MCF 10A (cell line): ENCODE results near the gene NAPA. TPM values are rescaled to one million over a fixed set of nuclear protein-coding genes. Genes with fewer than 3 reads are reported as not detected.

Experiments
- BruUV-seq: library from RNA; stranded (reverse); fragments of 400-500 nt; replicated peaks from 2 replicates; lab custom pipeline; 2021; lab: Mats Ljungman, UMichigan
- CTCF ChIA-PET: fragments of 300-600 bp; sonication (Branson Sonifier 250); formaldehyde crosslinking; extraction: SDS; loops from one replicate; lab custom pipeline; 2021; ENCODE audit warnings: antibody characterized with exemption, inconsistent platforms; lab: Yijun Ruan, JAX
- POLR2A ChIA-PET: fragments of 300-600, 350-650 bp; sonication (Branson Sonifier 250); formaldehyde crosslinking; extraction: SDS; loops from one replicate; lab custom pipeline; 2020; ENCODE audit warnings: antibody characterized with exemption, inconsistent platforms; lab: Yijun Ruan, JAX
- DNase-seq: peaks from one replicate; pipeline ENCODE4 v3.0.0-alpha.2; 2018; ENCODE audit not compliant: unreplicated experiment
- H3K27ac Mint-ChIP-seq: one replicate; pipeline ENCODE4 v1.8.0; 2022; ENCODE audit warnings: mild to moderate bottlenecking, low read depth, mixed read lengths; ENCODE audit not compliant: unreplicated experiment
- H3K27me3 Mint-ChIP-seq: one replicate; pipeline ENCODE4 v1.8.0; 2022; ENCODE audit warnings: mixed read lengths; ENCODE audit not compliant: insufficient read depth, unreplicated experiment
- H3K36me3 Mint-ChIP-seq: one replicate; pipeline ENCODE4 v1.8.0; 2022; ENCODE audit warnings: mild to moderate bottlenecking, moderate library complexity, mixed read lengths; ENCODE audit not compliant: insufficient read depth, unreplicated experiment
- H3K4me1 Mint-ChIP-seq: one replicate; pipeline ENCODE4 v1.8.0; 2022; ENCODE audit warnings: mixed read lengths; ENCODE audit not compliant: insufficient read depth, unreplicated experiment
- H3K4me3 Mint-ChIP-seq: one replicate; pipeline ENCODE4 v1.8.0; 2022; ENCODE audit warnings: mild to moderate bottlenecking, moderate library complexity, mixed read lengths; ENCODE audit not compliant: unreplicated experiment
- H3K9me3 Mint-ChIP-seq: one replicate; pipeline ENCODE4 v1.8.0; 2022; ENCODE audit warnings: mixed read lengths; ENCODE audit not compliant: unreplicated experiment
- intact Hi-C: fragments of 100-400 bp; cut with micrococcal nuclease; formaldehyde crosslinking; loops from 2 replicates; pipeline ENCODE4 v1.14.1; 2022
- total RNA-seq: library from RNA; stranded (reverse); gene quantifications from 2 replicates; pipeline ENCODE4 v1.2.3, GENCODE V29; 2022
- TF ChIP-seq, protein P1 (sequence below): fragments of 200-600 bp; IDR thresholded peaks from one replicate; pipeline ENCODE4 v1.8.0; 2022; ENCODE audit warnings: antibody characterized with exemption, mild to moderate bottlenecking; ENCODE audit not compliant: unreplicated experiment

NAPA gene
- total RNA-seq, 1 experiment from 2014 or later = 72.1 TPM

DNA sequence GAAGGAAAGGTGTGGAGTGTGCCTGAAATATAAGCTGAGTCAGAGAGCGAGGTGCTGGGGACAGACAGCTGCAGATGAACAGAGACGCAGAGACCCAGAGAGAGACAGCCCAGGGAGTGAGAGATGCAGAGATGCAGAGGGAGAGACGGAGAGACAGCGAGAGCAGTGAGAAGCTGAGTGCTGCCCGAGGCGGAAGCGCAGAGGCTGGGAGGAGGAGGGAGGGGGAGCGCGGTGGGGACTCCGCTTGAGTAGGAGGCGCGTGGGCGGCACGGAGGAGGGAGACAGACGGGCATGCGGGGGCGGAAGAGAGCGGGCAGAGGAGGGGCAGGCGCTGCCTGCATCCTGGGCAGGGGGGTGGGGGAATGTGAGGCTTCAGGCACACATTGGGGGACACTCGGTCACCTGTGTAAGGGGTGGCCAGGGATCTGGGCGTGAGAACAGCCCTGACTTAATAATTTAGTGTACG is 68.9 kb downstream of the NAPA start:
- Mint-ChIP-seq H3K9me3 (peaks cover 5% of the 10 kb centered on the region), H3K4me1 (peaks cover 10% of the 10 kb centered on the region), H3K4me3 (no peak overlapping the region), H3K27ac (peak overlapping the region; percentile 8), H3K27me3 (peaks cover 96% of the 10 kb centered on the region), H3K36me3 (no peaks in the 10 kb centered on the region)
- BruUV-seq = no TSS peak
- no peak for DNase-seq
- POLR2A ChIA-PET = no interaction called here
- CTCF ChIA-PET = interaction anchor here (0.6 to 1.9 kb wide), 4 partner anchors 10 to 261 kb away, joined by 3 to 8 read pairs (median 4); no protein-coding TSS in a partner anchor
- TF ChIP-seq, protein P1, sequence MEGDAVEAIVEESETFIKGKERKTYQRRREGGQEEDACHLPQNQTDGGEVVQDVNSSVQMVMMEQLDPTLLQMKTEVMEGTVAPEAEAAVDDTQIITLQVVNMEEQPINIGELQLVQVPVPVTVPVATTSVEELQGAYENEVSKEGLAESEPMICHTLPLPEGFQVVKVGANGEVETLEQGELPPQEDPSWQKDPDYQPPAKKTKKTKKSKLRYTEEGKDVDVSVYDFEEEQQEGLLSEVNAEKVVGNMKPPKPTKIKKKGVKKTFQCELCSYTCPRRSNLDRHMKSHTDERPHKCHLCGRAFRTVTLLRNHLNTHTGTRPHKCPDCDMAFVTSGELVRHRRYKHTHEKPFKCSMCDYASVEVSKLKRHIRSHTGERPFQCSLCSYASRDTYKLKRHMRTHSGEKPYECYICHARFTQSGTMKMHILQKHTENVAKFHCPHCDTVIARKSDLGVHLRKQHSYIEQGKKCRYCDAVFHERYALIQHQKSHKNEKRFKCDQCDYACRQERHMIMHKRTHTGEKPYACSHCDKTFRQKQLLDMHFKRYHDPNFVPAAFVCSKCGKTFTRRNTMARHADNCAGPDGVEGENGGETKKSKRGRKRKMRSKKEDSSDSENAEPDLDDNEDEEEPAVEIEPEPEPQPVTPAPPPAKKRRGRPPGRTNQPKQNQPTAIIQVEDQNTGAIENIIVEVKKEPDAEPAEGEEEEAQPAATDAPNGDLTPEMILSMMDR = no peak
- intact Hi-C loops = no loop called here

- POLR2A ChIA-PET = no interaction called here
- intact Hi-C loops = no loop called here
- BruUV-seq = no TSS peak
Observed at GRCh38 chr19:47445527-47445926, 69.3 kb downstream of the NAPA start.

GRCh38 chr19:47444388-47444821 is 70.5 kb downstream of the NAPA start:
- H3K36me3 Mint-ChIP-seq = no peaks in the 10 kb centered on the region
- no peak overlapping the region for H3K27ac Mint-ChIP-seq
- H3K4me3 Mint-ChIP-seq = no peak overlapping the region
- CTCF ChIA-PET = interaction anchor here (0.5 to 0.7 kb wide), 2 partner anchors 258 to 928 kb away, joined by 3 to 4 read pairs; no protein-coding TSS in a partner anchor
- peaks cover 5% of the 10 kb centered on the region for H3K9me3 Mint-ChIP-seq
- POLR2A ChIA-PET = no interaction called here
- BruUV-seq = no TSS peak
- TF ChIP-seq, protein P1 = no peak
- H3K27me3 Mint-ChIP-seq = peaks cover 98% of the 10 kb centered on the region
- H3K4me1 Mint-ChIP-seq = peaks cover 10% of the 10 kb centered on the region
- DNase-seq = no peak
- intact Hi-C loops = no loop called here

More at GRCh38 chr19:47445527-47445926, 69.3 kb downstream of the NAPA start:
- peaks cover 5% of the 10 kb centered on the region for H3K9me3 Mint-ChIP-seq
- no peak overlapping the region for H3K4me3 Mint-ChIP-seq
- peaks cover 99% of the 10 kb centered on the region for H3K27me3 Mint-ChIP-seq
- no peak for DNase-seq
- TF ChIP-seq, protein P1 = no peak
- H3K4me1 Mint-ChIP-seq = peaks cover 10% of the 10 kb centered on the region
- H3K36me3 Mint-ChIP-seq = no peaks in the 10 kb centered on the region
- peak overlapping the region; percentile 8 for H3K27ac Mint-ChIP-seq
- CTCF ChIA-PET = interaction anchor here (0.6 to 1.9 kb wide), 4 partner anchors 9 to 261 kb away, joined by 3 to 8 read pairs (median 4); no protein-coding TSS in a partner anchor

- Mint-ChIP-seq H3K36me3 (no peaks in the 10 kb centered on the region), H3K4me1 (peaks cover 10% of the 10 kb centered on the region), H3K4me3 (no peak overlapping the region), H3K27ac (no peak overlapping the region), H3K9me3 (peaks cover 5% of the 10 kb centered on the region), H3K27me3 (peaks cover 87% of the 10 kb centered on the region)
- intact Hi-C loops = no loop called here
- BruUV-seq = no TSS peak
- ChIA-PET POLR2A (no interaction called here), CTCF (interaction anchor here (0.6 kb wide), 3 partner anchors 9 to 263 kb away, joined by 3 read pairs; no protein-coding TSS in a partner anchor)
- TF ChIP-seq, protein P1 = no peak
- DNase-seq = no peak
Observed at GRCh38 chr19:47443331-47443730, 71.5 kb downstream of the NAPA start.
